Sigmoid colon (tissue), 7 donors: ENCODE measurements around the gene REXO1. TPM values are rescaled to one million over a fixed set of nuclear protein-coding genes. Genes with fewer than 3 reads are reported as not detected.
A peak's percentile ranks its signal among the peaks of the same experiment; 100 is the strongest.

ENCODE experiments used
- DNase-seq: peaks from one replicate; pipeline ENCODE4 v3.0.0-alpha.2; 2019
- H3K27ac ChIP-seq, 4 donors: fragments of 200-600 bp; sonication (generic); one replicate each; pipeline ENCODE4 v1.5.1; 2016 to 2019; ENCODE audit warnings: mild to moderate bottlenecking in 1 of 4
- H3K27me3 ChIP-seq, 3 donors: fragments of 200-600 bp; sonication (generic); one replicate each; pipeline ENCODE4 v1.5.1; 2019; ENCODE audit warnings: mild to moderate bottlenecking in 1 of 3
- H3K36me3 ChIP-seq, 4 donors: fragments of 200-600 bp; sonication (generic); one replicate each; pipeline ENCODE4 v1.5.1; 2016 to 2019
- H3K4me1 ChIP-seq, 4 donors: fragments of 200-600 bp; sonication (generic); one replicate each; pipeline ENCODE4 v1.5.1; 2017 to 2019
- H3K4me3 ChIP-seq, 4 donors: fragments of 200-600 bp; sonication (generic); one replicate each; pipeline ENCODE4 v1.5.1; 2017 to 2019; ENCODE audit warnings: mild to moderate bottlenecking in 2 of 4, moderate library complexity in 1 of 4
- H3K9me3 ChIP-seq, 4 donors: fragments of 200-600 bp in 3 of 4; sonication (generic) in 3 of 4; one replicate each; pipeline versions ENCODE4 v1.5.1 to v1.6.1; 2013 to 2019
- CTCF ChIP-seq, 4 experiments: fragments of 450-650 bp in 3 of 4; fragments of 200-600 bp in 1 of 4; IDR thresholded peaks; one replicate each; pipeline ENCODE4 v1.5.1; 2016 to 2019; ENCODE audit warnings: antibody characterized with exemption in 4 of 4, mild to moderate bottlenecking in 3 of 4, moderate library complexity in 2 of 4
- EP300 ChIP-seq, 4 donors: sonication (generic); formaldehyde crosslinking; IDR thresholded peaks; one replicate each; pipeline ENCODE4 v1.6.1; 2017; ENCODE audit warnings: antibody characterized with exemption in 4 of 4
- POLR2A ChIP-seq, 2 donors: fragments of 450-650 bp; IDR thresholded peaks; one replicate each; pipeline ENCODE4 v1.6.1; 2016; ENCODE audit warnings: antibody characterized with exemption in 2 of 2, mild to moderate bottlenecking in 2 of 2, moderate library complexity in 2 of 2
- POLR2AphosphoS5 ChIP-seq, 4 donors: sonication (generic); formaldehyde crosslinking; IDR thresholded peaks; one replicate each; pipeline ENCODE4 v1.6.1; 2017; ENCODE audit warnings: antibody characterized with exemption in 4 of 4
- WGBS, 2 donors: extraction: QIAGEN DNeasy Blood & Tissue Kit; methylation state at CpG; one replicate each; pipeline ENCODE4 v1.1.7; 2013; 5-methylcytosine and 5-hydroxymethylcytosine counted together
- intact Hi-C: fragments of 100-400 bp; cut with DNase I; formaldehyde crosslinking; loops from one replicate; pipeline ENCODE4 v1.15.1; 2023
- polyA plus RNA-seq, 3 donors: library from polyadenylated mRNA; stranded (reverse); fragments of 200-250 nt; gene quantifications; one replicate each; pipeline ENCODE4 v1.2.3, GENCODE V29; 2013
- total RNA-seq, 4 donors: library from RNA; depleted of rRNA; stranded (reverse); fragments of >200 nt; gene quantifications; one replicate each; pipeline ENCODE4 v1.1.0, GENCODE V29; 2016
- donor health status: healthy with polysubstance abuse.
- donor health status: Bipolar disorder and iron deficiency.
- donor health status: healthy.

REXO1 gene
- total RNA-seq (10 to 100 TPM in 2 of 4 donors, 1 to 10 TPM in 2; 8.6 to 61.8 (median 13.1) TPM), polyA plus RNA-seq (10 to 100 TPM in 2 of 3 donors, 1 to 10 TPM in 1; 9.0 to 34.6 (median 11.1) TPM)

GRCh38 chr19:1848399-1849131 lies at the start of gene REXO1:
REXO1 (minus strand) TSS chr19:1848483; CDS start chr19:1848358, 125 bp downstream.
- H3K4me1 ChIP-seq, result peaks cover 0 to 68% (median 55%) of the 10 kb centered on the region in 4 donors
- peaks cover 4 to 22% (median 10%) of the 10 kb centered on the region in 3 donors for H3K27me3 ChIP-seq
- 2% methylated on average over 60 of the region's 60 CpGs for WGBS, 2 donors
- intact Hi-C loops, result no loop called here
- H3K9me3 ChIP-seq, result no peaks in the 10 kb centered on the region
- H3K4me3 ChIP-seq, result peak within 1 kb of the TSS; percentile 92 to 100 (median 100)
- no peaks in the 10 kb centered on the region for H3K36me3 ChIP-seq
- no peak for TF ChIP-seq EP300 (IDR thresholded peaks at IDR 0.05)
- peak; percentile 20 to 64 (median 42) for TF ChIP-seq POLR2AphosphoS5 (IDR thresholded peaks at IDR 0.05)
- no peak for TF ChIP-seq POLR2A (IDR thresholded peaks at IDR 0.05)
- TF ChIP-seq CTCF (IDR thresholded peaks at IDR 0.05), result peak; percentile 72 to 94 (median 89)
- peak; percentile 96 for DNase-seq
- H3K27ac ChIP-seq, result peak within 1 kb of the TSS; percentile 95 to 98 (median 97)

GRCh38 chr19:1896508-1896907 lies 48.2 kb upstream of the REXO1 start:
- intact Hi-C loops, result no loop called here
- WGBS, 2 donors, result 74 to 75% methylated on average over 13 of the region's 13 CpGs

GRCh38 chr19:1893791-1894190 lies 45.5 kb upstream of the REXO1 start:
- Histone ChIP-seq H3K36me3 (no peaks in the 10 kb centered on the region), H3K4me3 (no peak overlapping the region), H3K27me3 (no peaks in the 10 kb centered on the region), H3K4me1 (peaks cover 0 to 21% (median 10%) of the 10 kb centered on the region in 4 donors), H3K9me3 (no peaks in the 10 kb centered on the region), H3K27ac (no peak overlapping the region)
- intact Hi-C loops, result no loop called here
- no peak for TF ChIP-seq EP300 (IDR thresholded peaks at IDR 0.05)
- no peak for TF ChIP-seq POLR2AphosphoS5 (IDR thresholded peaks at IDR 0.05)
- TF ChIP-seq POLR2A (IDR thresholded peaks at IDR 0.05), result no peak
- TF ChIP-seq CTCF (IDR thresholded peaks at IDR 0.05), result no peak
- no peak for DNase-seq
- WGBS, 2 donors, result 86 to 87% methylated on average over 17 of the region's 17 CpGs

More at GRCh38 chr19:1896508-1896907, 48.2 kb upstream of the REXO1 start:
- Histone ChIP-seq H3K27ac (no peak overlapping the region), H3K4me1 (peaks cover 0 to 21% (median 10%) of the 10 kb centered on the region in 4 donors), H3K27me3 (no peaks in the 10 kb centered on the region), H3K36me3 (no peaks in the 10 kb centered on the region), H3K9me3 (no peaks in the 10 kb centered on the region), H3K4me3 (no peak overlapping the region)
- DNase-seq, result no peak
- no peak for TF ChIP-seq EP300 (IDR thresholded peaks at IDR 0.05)
- no peak for TF ChIP-seq CTCF (IDR thresholded peaks at IDR 0.05)
- TF ChIP-seq POLR2AphosphoS5 (IDR thresholded peaks at IDR 0.05), result no peak
- TF ChIP-seq POLR2A (IDR thresholded peaks at IDR 0.05), result no peak

- WGBS, 2 donors, result 93 to 94% methylated on average over 1 of the region's 1 CpG
Measured at GRCh38 chr19:1889907-1890306, 41.6 kb upstream of the REXO1 start.

More at GRCh38 chr19:1889907-1890306, 41.6 kb upstream of the REXO1 start:
- peaks cover 0 to 5% (median 0%) of the 10 kb centered on the region in 4 donors for H3K4me1 ChIP-seq
- no peak overlapping the region for H3K4me3 ChIP-seq
- DNase-seq, result no peak
- no peaks in the 10 kb centered on the region for H3K27me3 ChIP-seq
- no peaks in the 10 kb centered on the region for H3K9me3 ChIP-seq
- H3K27ac ChIP-seq, result no peak overlapping the region
- intact Hi-C loops, result no loop called here
- no peaks in the 10 kb centered on the region for H3K36me3 ChIP-seq
- TF ChIP-seq POLR2A (IDR thresholded peaks at IDR 0.05), result no peak
- TF ChIP-seq CTCF (IDR thresholded peaks at IDR 0.05), result no peak
- TF ChIP-seq EP300 (IDR thresholded peaks at IDR 0.05), result no peak
